ENCODE measurements around the gene NAPA.

The NAPA gene

DNA sequence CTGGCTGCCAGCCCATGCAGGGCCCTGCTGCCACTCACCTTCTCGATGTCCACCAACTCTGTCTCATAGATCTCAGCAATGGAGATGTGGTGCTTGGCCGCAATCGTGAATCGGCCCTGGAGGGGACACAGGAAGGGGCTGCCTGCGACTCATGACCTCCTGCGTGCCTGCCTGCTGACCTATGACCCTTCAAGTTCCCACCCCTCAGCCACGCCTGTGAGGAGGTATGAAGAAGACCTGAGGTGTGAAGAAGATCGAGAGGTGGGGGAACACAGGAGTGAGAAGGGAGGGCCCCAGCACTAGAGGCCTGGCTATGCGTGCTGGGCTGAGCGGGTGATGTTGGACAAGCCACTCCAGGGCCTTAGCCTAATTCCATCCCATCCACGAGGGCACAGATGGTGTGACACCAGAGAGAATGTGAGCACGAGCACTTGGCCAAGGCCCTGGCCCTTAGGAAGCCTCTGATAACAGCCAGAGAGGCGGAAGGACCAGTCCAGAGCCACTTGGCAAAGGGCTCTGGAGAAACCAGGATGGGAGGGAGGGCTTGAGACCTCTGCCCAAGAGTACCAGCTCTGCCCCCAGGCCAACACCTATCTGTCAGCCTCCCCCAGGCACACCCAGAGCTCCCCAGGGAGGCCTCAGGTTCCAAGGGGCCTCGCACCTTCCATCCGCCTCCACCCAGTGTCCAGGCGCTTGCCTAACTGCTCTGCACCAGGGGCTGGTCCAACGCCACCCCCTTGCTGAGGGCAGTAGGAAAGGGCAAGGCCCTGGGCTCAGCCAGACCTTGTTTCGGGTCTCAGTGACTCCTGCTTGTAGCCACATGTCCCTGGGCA is 21.3 kb downstream of the NAPA start:
- H3K4me1 ChIP-seq (ENCODE audit: control insufficient read depth, insufficient read depth, low read length, poor library complexity, severe bottlenecking): no peaks in the 10 kb centered on the region
- no peaks in the 10 kb centered on the region for H3K9me3 ChIP-seq (ENCODE audit: control insufficient read depth, low read length)
- 93 to 96% methylated on average over 14 to 18 of the region's 18 CpGs for WGBS, 2 experiments (ENCODE audit: insufficient coverage in 2 of 2)
- H3K36me3 ChIP-seq (ENCODE audit: control insufficient read depth, insufficient read depth, low read length): peaks cover 56% of the 10 kb centered on the region
- no peak overlapping the region for H3K27ac ChIP-seq (ENCODE audit: low read depth, low read length, severe bottlenecking)
- no peak overlapping the region for H3K4me3 ChIP-seq (ENCODE audit: extremely low read depth, insufficient read depth, low read length, poor library complexity, severe bottlenecking)

DNA sequence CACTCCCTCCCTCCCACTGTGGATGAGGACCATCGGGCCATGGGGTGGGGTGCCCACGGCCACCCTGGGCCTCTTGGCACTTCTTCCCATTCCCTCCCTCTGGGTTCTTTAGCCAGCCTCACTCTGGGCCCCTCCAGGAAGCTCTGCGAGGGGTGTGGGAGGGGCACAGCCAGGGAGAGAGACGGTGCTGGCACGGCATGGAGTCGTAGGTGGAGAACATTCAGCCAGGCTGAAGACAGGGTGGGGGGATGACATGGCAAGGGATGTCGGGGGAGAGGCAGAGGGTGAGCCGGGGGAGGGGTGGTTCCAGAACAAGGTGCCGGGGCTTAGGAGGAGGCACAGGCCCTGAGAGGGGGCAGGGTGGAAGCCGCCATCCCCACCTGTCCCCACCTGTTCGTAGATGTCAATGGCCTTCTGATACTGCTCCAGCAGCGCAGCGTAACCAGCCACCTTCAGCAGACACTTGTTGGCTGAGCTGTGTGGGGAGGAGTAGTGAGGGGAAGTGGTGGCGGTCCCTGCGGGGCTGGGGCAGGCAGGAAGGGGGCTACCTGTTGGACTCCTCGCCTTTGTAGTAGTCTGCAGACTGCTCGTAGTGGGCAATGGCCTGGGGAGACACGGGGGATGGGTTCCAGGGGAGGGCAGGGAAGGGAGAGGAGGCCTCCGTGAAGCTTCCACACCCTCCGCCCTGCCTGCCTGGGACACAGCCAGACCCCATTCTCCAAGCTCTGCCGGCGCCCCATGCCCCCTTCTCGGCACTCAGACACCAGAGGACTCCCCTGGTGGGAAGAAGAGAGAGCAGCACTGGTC is 22.1 kb downstream of the NAPA start:
- WGBS, 2 experiments (ENCODE audit: insufficient coverage in 2 of 2): 84 to 89% methylated on average over 13 to 18 of the region's 23 CpGs
- Histone ChIP-seq H3K9me3 (ENCODE audit: control insufficient read depth, low read length) (no peaks in the 10 kb centered on the region), H3K27ac (ENCODE audit: low read depth, low read length, severe bottlenecking) (no peak overlapping the region), H3K4me3 (ENCODE audit: extremely low read depth, insufficient read depth, low read length, poor library complexity, severe bottlenecking) (no peak overlapping the region), H3K36me3 (ENCODE audit: control insufficient read depth, insufficient read depth, low read length) (peaks cover 52% of the 10 kb centered on the region), H3K4me1 (ENCODE audit: control insufficient read depth, insufficient read depth, low read length, poor library complexity, severe bottlenecking) (no peaks in the 10 kb centered on the region)

DNA sequence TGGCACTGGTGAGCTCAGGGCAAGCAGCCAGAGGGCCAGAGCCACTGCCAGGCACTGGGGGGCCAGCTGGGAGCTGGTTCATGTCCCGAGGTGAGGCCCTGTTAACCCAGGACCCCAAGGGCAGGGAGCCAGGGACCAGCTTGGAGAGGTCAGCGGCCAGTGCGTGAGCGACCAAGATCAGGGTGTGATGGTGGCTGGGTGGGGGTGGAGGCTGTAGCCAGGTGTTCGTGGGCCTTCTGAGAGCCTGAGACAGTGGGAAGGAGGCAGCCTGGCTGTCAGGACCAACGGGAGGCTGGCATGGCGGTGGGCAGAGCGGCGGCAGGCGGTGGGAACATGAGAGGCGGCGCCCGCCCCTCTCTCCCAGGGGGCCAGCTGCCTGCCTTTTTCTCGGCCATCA is 22.7 kb downstream of the NAPA start:
- no peaks in the 10 kb centered on the region for H3K9me3 ChIP-seq (ENCODE audit: control insufficient read depth, low read length)
- no peak overlapping the region for H3K27ac ChIP-seq (ENCODE audit: low read depth, low read length, severe bottlenecking)
- no peak overlapping the region for H3K4me3 ChIP-seq (ENCODE audit: extremely low read depth, insufficient read depth, low read length, poor library complexity, severe bottlenecking)
- peaks cover 53% of the 10 kb centered on the region for H3K36me3 ChIP-seq (ENCODE audit: control insufficient read depth, insufficient read depth, low read length)
- H3K4me1 ChIP-seq (ENCODE audit: control insufficient read depth, insufficient read depth, low read length, poor library complexity, severe bottlenecking): no peaks in the 10 kb centered on the region
- WGBS, 2 experiments (ENCODE audit: insufficient coverage in 2 of 2): 85 to 98% methylated on average over 11 to 13 of the region's 14 CpGs

DNA sequence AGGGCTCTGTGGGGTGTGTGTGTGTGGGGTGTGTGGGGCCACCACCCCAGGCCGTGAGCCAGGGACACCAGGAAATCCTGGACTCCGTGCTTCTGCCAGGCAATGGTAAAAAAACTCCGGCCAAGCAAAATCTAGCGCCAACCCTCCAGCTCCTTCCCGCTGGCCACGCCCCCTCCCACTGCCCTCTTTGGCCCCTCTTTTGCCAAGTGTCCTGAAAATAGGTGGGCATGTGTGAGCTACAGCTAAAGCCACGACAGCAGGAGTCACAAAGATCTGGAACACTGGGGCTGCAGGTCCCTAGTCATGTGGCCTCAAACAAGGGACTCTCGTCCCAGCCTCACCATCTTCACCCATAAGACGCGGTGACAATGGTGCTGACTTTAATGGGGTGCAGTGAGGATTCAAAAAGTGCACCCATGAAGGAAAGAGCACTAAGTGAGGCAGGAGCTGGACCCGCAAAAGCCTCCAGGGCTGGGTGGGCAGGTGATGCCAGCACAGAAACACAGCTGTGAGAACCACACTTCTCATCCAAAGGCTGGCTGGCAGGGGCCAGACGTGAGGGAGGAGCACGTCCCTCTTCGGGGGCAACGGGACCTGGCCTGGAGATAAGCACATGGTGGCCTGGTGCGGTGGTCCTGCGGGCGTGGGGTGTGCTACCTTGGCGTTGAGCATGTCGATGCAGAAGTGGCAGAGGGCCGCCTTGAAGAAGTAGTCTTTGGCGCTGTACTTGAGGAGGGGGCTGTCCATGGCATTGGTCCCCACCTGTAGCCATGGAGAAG is 23.3 kb downstream of the NAPA start:
- peaks cover 52% of the 10 kb centered on the region for H3K36me3 ChIP-seq (ENCODE audit: control insufficient read depth, insufficient read depth, low read length)
- no peaks in the 10 kb centered on the region for H3K9me3 ChIP-seq (ENCODE audit: control insufficient read depth, low read length)

DNA sequence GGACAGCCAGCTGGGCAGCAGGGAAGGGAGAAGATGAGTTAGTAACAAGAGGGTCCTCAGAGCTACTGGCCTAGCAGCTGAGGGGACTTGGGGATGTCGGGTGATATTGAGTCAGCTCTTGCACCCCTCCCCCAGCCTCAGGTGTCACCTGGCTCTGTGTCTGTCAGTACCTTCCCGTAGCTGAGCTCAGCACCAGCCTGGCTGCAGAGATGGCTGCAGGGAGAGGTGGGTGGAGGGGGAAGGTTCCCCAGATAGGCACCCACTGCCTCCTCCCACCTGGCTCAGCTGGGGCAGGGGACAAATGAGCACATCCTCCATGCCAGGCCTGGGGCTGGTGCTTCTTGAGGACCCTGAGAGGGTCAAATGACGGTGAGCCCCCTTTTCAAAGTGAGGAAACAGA is 24.0 kb downstream of the NAPA start:
- WGBS, 2 experiments (ENCODE audit: insufficient coverage in 2 of 2): 66 to 91% methylated on average over 1 to 2 of the region's 3 CpGs
- no peak overlapping the region for H3K27ac ChIP-seq (ENCODE audit: low read depth, low read length, severe bottlenecking)
- no peak overlapping the region for H3K4me3 ChIP-seq (ENCODE audit: extremely low read depth, insufficient read depth, low read length, poor library complexity, severe bottlenecking)
- H3K9me3 ChIP-seq (ENCODE audit: control insufficient read depth, low read length): no peaks in the 10 kb centered on the region
- no peaks in the 10 kb centered on the region for H3K4me1 ChIP-seq (ENCODE audit: control insufficient read depth, insufficient read depth, low read length, poor library complexity, severe bottlenecking)
- peaks cover 46% of the 10 kb centered on the region for H3K36me3 ChIP-seq (ENCODE audit: control insufficient read depth, insufficient read depth, low read length)

More for the DNA sequence above, 23.3 kb downstream of the NAPA start:
- Histone ChIP-seq H3K4me1 (ENCODE audit: control insufficient read depth, insufficient read depth, low read length, poor library complexity, severe bottlenecking) (no peaks in the 10 kb centered on the region), H3K4me3 (ENCODE audit: extremely low read depth, insufficient read depth, low read length, poor library complexity, severe bottlenecking) (no peak overlapping the region), H3K27ac (ENCODE audit: low read depth, low read length, severe bottlenecking) (no peak overlapping the region)
- WGBS, 2 experiments (ENCODE audit: insufficient coverage in 2 of 2): 96 to 97% methylated on average over 18 to 20 of the region's 22 CpGs

DNA sequence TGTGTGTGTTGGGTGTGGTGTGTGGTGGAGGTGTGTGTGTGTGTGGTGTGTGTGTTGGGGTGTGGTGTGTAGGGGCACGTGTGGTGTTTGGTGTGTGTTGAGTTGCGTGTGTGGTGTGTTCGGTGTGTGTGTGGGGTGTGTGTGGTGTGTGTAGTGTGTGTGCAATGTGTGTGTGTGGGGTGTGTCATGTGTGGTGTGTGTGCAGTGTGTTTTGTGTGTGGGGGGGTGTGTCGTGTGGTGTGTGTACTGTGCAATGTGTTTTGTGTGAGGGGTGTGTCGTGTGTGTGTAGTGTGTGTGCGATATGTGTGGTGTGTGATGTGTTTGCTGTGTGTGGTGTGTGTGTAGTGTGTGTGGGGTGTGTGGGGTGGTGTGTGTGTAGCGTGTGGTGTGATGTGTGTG is 24.8 kb downstream of the NAPA start:
- Histone ChIP-seq H3K9me3 (ENCODE audit: control insufficient read depth, low read length) (no peaks in the 10 kb centered on the region), H3K36me3 (ENCODE audit: control insufficient read depth, insufficient read depth, low read length) (peaks cover 51% of the 10 kb centered on the region), H3K4me1 (ENCODE audit: control insufficient read depth, insufficient read depth, low read length, poor library complexity, severe bottlenecking) (no peaks in the 10 kb centered on the region), H3K27ac (ENCODE audit: low read depth, low read length, severe bottlenecking) (no peak overlapping the region), H3K4me3 (ENCODE audit: extremely low read depth, insufficient read depth, low read length, poor library complexity, severe bottlenecking) (no peak overlapping the region)
- 83 to 92% methylated on average over 6 to 7 of the region's 7 CpGs for WGBS, 2 experiments (ENCODE audit: insufficient coverage in 2 of 2)

DNA sequence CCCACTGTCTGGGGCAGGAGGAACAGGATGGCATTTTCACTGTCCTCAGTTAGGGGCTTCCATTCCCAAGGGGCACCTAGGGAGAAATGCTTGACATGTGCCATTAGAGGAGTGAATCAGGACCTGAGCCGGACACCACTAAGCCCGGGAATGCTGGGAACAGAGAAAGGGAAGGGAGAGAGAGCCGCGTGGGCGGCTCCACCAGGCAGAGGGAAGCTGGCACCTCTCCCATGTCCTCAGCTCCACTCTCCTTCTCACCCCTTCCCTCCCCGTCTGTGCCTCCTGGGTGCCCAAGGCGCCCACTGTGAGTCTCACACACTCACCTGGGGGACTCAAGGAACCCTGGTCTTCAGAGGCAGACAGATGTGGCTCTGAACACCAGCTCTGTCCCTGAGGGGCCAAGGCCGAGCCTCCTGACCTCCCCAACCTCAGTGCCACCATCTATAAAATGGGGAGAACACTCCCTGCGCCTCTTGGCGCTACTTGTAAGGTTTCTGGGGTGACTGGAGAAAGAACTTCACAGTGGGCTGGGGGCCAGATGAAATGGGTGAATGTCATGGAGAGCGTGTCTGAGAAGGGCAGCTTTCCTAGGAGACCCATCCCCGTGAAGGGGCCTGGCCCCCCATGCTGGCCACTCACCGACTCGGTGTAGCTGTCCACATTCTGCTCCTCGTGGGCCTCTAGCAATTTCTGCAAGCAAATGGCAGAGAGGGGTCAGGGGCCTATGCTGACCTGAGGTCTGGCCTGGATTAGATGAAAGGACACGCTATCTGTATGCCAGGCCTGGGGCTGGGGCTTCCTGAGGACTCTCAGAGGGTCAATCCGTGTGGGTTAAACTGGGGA is 25.6 kb downstream of the NAPA start:
- Histone ChIP-seq H3K9me3 (ENCODE audit: control insufficient read depth, low read length) (no peaks in the 10 kb centered on the region), H3K36me3 (ENCODE audit: control insufficient read depth, insufficient read depth, low read length) (peaks cover 51% of the 10 kb centered on the region), H3K27ac (ENCODE audit: low read depth, low read length, severe bottlenecking) (no peak overlapping the region), H3K4me3 (ENCODE audit: extremely low read depth, insufficient read depth, low read length, poor library complexity, severe bottlenecking) (no peak overlapping the region), H3K4me1 (ENCODE audit: control insufficient read depth, insufficient read depth, low read length, poor library complexity, severe bottlenecking) (no peaks in the 10 kb centered on the region)
- 94 to 98% methylated on average over 10 to 11 of the region's 17 CpGs for WGBS, 2 experiments (ENCODE audit: insufficient coverage in 2 of 2)

DNA sequence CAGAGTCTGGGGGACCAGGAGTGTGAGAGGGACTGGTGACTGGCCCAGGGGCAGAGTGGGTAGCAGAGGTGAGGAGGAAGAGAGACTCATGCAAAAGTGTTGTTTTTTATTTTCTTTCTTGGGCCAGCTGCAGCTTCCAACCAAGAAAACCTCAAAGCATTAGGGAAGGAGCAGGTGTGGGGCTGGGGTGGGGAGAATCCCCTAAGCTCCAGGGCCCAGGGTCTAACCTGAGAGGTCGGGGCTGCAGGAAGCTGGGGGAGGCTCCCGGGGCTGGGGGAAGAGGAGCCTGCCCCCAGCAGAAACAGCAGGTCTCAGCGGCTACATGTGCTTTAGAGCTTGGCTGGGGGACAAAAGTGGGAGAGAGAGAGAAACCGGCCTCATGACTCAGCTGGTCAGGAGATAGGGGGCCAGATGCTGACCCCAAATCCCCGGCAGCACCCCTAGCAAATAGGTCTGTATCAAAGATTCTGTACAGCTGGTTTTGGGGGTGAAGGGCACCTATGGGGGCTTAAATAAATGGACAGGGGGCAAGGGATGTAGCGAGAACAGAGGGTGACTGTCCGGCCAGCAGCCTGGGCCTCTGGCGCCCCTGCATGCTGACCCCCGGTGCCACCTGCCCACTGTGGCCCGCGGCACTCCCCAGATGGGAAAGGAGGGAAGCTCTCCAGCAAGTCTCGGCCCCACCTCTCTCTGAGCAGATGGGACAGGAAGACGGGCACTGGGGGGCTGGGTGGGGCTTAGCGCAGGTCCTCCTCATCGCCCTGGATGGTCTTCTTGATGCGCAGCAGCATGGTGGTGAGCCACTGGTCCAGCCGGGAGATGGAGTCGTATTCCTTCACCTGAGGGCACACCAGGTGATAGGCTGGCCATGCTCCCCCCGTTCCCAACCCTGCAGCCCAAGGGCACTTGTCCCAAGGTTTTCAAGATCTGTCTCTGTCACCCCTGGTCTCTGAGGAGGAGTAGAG is 27.0 kb downstream of the NAPA start:
- WGBS, 2 experiments (ENCODE audit: insufficient coverage in 2 of 2): 95% methylated on average over 12 to 19 of the region's 19 CpGs
- no peak overlapping the region for H3K27ac ChIP-seq (ENCODE audit: low read depth, low read length, severe bottlenecking)
- no peaks in the 10 kb centered on the region for H3K9me3 ChIP-seq (ENCODE audit: control insufficient read depth, low read length)
- H3K4me3 ChIP-seq (ENCODE audit: extremely low read depth, insufficient read depth, low read length, poor library complexity, severe bottlenecking): no peak overlapping the region
- no peaks in the 10 kb centered on the region for H3K4me1 ChIP-seq (ENCODE audit: control insufficient read depth, insufficient read depth, low read length, poor library complexity, severe bottlenecking)
- peaks cover 39% of the 10 kb centered on the region for H3K36me3 ChIP-seq (ENCODE audit: control insufficient read depth, insufficient read depth, low read length)

DNA sequence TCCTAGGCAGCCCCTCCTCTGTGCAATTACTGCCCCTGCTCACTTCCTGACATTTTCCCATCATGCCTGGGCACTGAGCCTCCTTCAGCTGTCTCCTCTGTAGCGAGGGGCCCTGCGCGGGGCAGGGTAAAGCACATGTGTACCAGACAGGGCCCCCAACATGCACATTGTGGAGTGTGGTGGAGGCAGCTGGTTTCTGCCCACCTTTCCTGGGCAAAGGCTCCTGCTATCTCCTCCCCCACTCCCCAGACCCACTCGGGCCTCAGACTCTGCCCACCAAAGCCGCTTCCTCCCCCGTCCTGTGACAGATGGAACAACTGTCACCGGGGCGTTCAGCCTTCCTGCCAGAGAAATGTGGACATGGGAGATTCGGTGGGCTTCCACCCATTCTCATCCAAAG is 28.0 kb downstream of the NAPA start:
- peaks cover 34% of the 10 kb centered on the region for H3K36me3 ChIP-seq (ENCODE audit: control insufficient read depth, insufficient read depth, low read length)
- no peaks in the 10 kb centered on the region for H3K4me1 ChIP-seq (ENCODE audit: control insufficient read depth, insufficient read depth, low read length, poor library complexity, severe bottlenecking)
- WGBS, 2 experiments (ENCODE audit: insufficient coverage in 2 of 2): 95 to 98% methylated on average over 6 of the region's 9 CpGs
- H3K4me3 ChIP-seq (ENCODE audit: extremely low read depth, insufficient read depth, low read length, poor library complexity, severe bottlenecking): no peak overlapping the region
- no peak overlapping the region for H3K27ac ChIP-seq (ENCODE audit: low read depth, low read length, severe bottlenecking)
- H3K9me3 ChIP-seq (ENCODE audit: control insufficient read depth, low read length): no peaks in the 10 kb centered on the region
